Measurements from ENCODE around the gene BGN.

The BGN gene

DNA sequence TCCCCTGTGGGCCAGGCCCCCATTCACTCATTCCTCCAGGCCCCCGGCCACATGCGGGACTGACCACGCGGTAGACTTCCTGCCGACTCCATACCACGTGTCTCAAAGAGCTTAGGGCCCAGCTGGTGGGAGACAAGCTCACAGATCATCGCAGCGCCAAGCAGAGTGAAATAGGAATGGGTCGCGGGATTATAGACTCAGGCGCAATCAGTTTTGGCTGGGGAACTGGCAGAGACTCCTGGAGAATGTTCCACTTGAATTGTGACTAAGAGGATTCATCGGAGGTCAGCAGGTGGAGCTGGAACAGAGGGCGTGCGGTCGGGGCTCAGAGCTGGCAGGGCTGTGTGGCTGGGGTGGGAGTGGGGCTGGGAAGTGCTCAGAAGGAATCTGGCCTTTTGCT, 38.3 kb downstream of the BGN start:
- POLR2A ChIA-PET: no interaction called here
- TF ChIP-seq, protein P1, sequence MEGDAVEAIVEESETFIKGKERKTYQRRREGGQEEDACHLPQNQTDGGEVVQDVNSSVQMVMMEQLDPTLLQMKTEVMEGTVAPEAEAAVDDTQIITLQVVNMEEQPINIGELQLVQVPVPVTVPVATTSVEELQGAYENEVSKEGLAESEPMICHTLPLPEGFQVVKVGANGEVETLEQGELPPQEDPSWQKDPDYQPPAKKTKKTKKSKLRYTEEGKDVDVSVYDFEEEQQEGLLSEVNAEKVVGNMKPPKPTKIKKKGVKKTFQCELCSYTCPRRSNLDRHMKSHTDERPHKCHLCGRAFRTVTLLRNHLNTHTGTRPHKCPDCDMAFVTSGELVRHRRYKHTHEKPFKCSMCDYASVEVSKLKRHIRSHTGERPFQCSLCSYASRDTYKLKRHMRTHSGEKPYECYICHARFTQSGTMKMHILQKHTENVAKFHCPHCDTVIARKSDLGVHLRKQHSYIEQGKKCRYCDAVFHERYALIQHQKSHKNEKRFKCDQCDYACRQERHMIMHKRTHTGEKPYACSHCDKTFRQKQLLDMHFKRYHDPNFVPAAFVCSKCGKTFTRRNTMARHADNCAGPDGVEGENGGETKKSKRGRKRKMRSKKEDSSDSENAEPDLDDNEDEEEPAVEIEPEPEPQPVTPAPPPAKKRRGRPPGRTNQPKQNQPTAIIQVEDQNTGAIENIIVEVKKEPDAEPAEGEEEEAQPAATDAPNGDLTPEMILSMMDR (IDR thresholded peaks at IDR 0.05; ENCODE audit: control extremely low read depth, extremely low read depth, low read depth, missing control alignments): no peak
- DNase-seq (ENCODE audit: extremely low spot score): no peak
- CTCF ChIA-PET: interaction anchor here (1.8 kb wide), 1 partner anchor 135 kb away, joined by 7 read pairs; no protein-coding TSS in a partner anchor

DNA sequence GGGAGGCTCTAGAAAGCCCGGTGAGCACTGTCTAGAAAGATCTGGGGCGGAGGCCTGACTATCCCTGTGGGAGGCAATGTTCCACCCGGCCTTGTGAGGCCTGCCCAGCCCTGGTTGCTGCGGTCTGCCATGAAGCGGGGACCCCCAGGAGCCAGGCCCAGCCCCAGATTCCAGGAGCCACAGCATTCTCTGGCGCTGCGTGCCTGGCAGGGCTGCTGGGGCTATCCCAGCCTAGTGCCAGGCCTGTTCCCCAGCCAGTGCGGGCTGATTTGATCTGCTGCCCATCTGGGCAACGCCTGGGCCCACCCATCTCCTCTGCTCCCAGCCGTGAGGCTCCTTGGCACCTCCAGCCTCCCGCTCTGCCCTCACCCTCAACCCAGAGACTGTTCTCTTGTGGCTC, 42.3 kb downstream of the BGN start:
- TF ChIP-seq, protein P1 (IDR thresholded peaks at IDR 0.05; ENCODE audit: control extremely low read depth, extremely low read depth, low read depth, missing control alignments): no peak
- ChIA-PET POLR2A (no interaction called here), CTCF (interaction anchor here (1.0 to 5.5 kb wide), 5 partner anchors 8 to 127 kb away, joined by 3 to 118 read pairs (median 3); no protein-coding TSS in a partner anchor)
- DNase-seq (ENCODE audit: extremely low spot score): no peak

DNA sequence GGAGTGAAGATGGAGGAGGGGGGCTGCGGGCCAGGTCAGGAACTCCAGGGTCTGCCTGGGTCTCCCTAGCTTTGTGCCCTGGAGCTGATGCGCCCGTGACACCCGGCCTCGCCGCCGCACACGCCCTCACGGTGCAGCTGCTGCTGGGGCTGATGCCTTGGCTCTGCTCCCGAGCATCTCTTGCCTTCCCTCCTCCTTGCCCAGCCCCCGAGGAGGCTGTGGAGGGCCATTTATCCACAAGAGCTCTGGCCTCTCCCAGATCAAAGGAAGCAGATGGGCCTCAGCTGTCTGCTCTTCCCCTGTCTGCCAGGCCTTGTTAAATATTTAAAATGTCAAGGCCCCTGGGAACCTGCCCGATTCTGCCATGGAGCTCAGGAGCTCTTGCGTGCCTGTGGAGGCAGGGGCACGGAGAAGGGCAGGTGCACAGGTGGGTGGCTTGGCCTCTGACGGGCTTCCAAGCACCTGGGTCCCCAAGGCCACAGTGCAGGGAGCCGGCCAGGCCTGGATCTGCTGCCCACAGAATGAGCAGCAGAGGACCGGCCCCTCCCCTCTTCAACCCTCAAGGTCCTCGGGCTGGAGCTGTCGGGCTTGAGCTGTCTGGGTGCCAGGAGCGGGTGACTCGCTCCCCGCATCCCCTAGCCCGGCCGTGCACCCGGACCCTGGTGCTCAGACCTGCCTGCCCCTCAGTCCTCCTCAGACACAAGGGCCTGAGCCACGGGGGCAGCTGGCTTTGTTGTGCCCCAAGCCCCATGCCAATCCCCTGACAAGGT, 42.9 kb downstream of the BGN start:
- CTCF ChIA-PET: interaction anchor here (1.0 to 5.5 kb wide), 5 partner anchors 9 to 126 kb away, joined by 3 to 118 read pairs (median 3); no protein-coding TSS in a partner anchor
- TF ChIP-seq, protein P1 (IDR thresholded peaks at IDR 0.05; ENCODE audit: control extremely low read depth, extremely low read depth, low read depth, missing control alignments): no peak
- POLR2A ChIA-PET: no interaction called here
- no peak for DNase-seq (ENCODE audit: extremely low spot score)

DNA sequence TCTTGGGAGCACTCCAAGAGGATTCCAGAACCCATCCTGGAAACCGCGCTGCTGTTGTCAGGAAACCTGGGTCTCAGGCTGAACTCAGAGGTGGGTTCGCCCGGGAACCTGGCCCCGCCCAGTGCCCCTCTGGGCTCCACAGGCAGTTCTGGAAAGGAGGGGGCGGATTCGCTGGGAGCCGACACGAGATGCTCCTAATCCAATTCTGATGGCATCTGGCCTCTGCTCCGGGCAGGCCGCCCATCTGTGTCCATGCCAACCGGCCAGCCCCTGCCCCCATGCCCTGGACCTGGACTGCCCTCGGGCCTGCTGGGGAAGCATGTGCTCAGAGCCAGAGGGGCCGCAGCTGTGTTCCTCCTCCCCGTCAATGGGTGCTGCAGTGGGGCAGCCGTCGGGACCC, 43.6 kb downstream of the BGN start:
- ChIA-PET CTCF (interaction anchor here (0.7 to 5.5 kb wide), 12 partner anchors 10 to 635 kb away, joined by 3 to 118 read pairs (median 7); no protein-coding TSS in a partner anchor), POLR2A (no interaction called here)
- DNase-seq (ENCODE audit: extremely low spot score): no peak
- TF ChIP-seq, protein P1 (IDR thresholded peaks at IDR 0.05; ENCODE audit: control extremely low read depth, extremely low read depth, low read depth, missing control alignments): no peak

DNA sequence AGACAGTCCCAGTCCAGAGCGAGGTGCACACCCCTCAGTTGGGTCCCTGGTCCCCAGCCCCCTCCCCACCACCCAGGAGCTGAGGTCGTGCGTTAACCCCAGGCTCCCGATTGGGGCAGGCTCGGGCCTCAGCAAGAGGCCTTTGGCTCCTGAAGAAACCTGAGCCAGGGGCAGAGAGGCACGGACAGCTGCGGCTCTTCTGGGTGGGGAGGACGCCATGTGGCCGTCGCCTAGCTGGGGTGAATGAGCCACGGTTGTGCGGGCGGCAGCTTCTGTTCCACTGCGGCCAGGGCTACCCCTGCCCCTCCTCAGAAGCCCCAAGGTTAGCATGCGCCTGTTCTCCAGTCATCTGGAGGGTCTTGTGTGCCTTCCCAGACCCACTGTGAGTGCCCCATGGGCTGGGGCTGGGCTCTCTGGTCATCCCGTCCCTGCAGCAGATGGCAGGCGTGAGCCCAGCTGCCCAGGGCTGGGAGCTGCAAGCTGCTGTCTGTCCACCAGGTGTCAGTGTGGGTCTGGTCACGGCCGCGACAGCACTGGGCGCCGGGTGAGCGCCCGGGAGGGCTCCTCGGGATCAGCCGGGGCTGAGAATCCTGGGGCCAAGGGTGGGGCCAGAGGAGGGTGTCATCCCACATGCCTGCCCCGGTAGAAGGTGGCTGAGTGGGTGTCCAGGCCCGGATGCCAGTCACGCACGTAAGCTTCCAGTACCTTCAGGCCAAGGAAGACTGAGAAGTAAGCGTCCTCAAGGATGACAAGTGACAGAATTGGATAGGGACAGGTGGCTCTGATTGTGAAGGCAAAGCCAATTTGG, 44.6 kb downstream of the BGN start:
- TF ChIP-seq, protein P1 (IDR thresholded peaks at IDR 0.05; ENCODE audit: control extremely low read depth, extremely low read depth, low read depth, missing control alignments): peak; percentile 79
- CTCF ChIA-PET: interaction anchor here (0.7 to 5.5 kb wide), 25 partner anchors 10 to 636 kb away, joined by 3 to 118 read pairs (median 4); partner anchors contain the start of gene SLC6A8
- DNase-seq (ENCODE audit: extremely low spot score): peak; percentile 77
- POLR2A ChIA-PET: no interaction called here

DNA sequence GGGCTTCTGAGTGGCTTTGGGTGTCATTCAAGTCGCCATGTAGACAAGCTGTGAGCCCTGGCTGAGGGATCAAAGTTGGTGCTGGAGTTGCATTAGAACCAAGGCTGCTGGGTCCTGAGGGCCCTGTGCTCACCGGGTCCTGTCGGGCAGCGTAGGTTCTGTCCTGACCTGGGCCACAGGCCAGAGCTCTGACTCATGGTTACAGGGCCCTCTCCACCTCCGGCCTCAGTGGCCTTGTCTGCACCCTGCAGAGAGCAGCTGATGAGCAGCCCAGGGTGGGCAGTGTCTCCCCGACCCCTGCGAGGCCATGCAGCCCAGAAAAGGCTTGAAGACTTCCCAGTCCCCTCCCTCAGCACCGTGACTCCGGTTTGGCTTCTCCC, 45.2 kb downstream of the BGN start:
- ChIA-PET CTCF (interaction anchor here (0.9 to 5.5 kb wide), 23 partner anchors 9 to 507 kb away, joined by 3 to 118 read pairs (median 5); partner anchors contain the start of gene SLC6A8), POLR2A (no interaction called here)
- TF ChIP-seq, protein P1 (IDR thresholded peaks at IDR 0.05; ENCODE audit: control extremely low read depth, extremely low read depth, low read depth, missing control alignments): no peak
- no peak for DNase-seq (ENCODE audit: extremely low spot score)

Data from GM10248 (cell line).